ENCODE measurements around the gene RTL5.

RTL5 gene

DNA sequence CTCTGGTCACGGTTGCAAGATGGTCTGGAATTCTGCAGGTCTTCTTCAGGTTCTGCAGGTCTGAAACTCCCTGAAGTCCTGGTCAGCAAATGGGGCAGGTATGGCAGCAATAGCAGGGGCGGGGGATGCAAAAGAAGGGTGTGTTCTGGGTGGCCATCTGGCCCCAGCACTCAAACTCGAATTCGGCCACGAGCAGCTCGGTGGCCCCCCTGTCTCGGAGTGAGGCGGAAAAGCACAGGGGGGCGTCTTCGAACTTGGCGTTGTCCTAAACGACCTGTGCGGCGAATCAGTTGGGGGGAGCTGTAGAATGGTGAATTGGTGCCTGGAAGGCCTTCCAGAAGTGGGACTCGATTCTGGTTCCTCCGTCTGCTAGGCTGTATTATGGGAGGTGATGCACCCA is 2.1 kb downstream of the RTL5 start:
- no peak for DNase-seq

- DNase-seq: no peak
Measured at GRCh38 chrX:72128881-72129280, 2.8 kb downstream of the RTL5 start.

GRCh38 chrX:72128183-72128834 is 3.4 kb downstream of the RTL5 start:
- DNase-seq: no peak

DNA sequence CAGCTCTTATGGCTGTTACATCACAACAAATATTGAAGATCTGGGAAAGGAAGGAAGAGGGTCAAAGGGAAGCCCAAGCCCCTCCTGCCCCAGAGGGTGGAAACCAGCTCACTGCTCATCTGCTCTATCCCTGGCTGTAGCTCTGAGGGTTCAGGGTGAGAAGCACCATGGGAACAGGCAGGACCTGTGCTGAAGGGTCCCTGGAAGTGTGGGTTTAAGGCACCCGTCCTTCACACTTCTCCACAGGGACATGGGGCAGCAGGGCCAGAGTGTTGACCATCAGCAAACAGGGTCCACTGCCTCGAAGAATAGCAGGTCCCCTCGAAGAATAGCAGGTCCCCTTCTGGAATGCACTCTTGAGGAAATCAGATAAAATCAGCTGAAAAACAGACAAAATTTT is 4.4 kb downstream of the RTL5 start:
- DNase-seq: no peak

GRCh38 chrX:72126539-72127140 is 5.1 kb downstream of the RTL5 start:
- peak; percentile 81 for DNase-seq

- DNase-seq: no peak
Measured at GRCh38 chrX:72126048-72126415, 5.7 kb downstream of the RTL5 start.

- no peak for DNase-seq
Measured at GRCh38 chrX:72125331-72126047, 6.2 kb downstream of the RTL5 start.

GRCh38 chrX:72124540-72125201 is 7.0 kb downstream of the RTL5 start:
- no peak for DNase-seq

GRCh38 chrX:72123471-72124185 is 8.1 kb downstream of the RTL5 start:
- DNase-seq: peak; percentile 14

GRCh38 chrX:72122621-72123337 is 8.9 kb downstream of the RTL5 start:
- no peak for DNase-seq

DNA sequence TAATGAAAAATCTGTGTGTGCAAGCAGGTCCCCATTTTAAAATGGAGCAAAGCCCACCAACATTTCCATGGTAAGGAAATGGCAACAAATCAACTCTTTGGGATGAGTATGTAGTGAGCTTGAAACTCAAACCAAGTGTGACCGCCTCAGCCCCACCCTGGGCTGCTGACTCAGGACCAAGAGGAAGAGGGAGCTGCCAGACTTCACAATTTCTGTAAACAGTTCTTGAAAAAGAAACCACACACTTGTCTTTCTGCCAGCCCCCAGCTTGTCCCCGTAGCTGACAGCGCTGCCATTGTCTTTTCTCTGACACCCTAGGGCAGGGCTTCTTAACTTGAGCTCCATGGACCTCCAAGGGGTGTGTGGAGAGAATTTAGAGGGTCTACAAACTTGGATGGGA is 10.3 kb downstream of the RTL5 start:
- no peak for DNase-seq

GRCh38 chrX:72120837-72121236 is 10.9 kb downstream of the RTL5 start:
- DNase-seq: no peak

GRCh38 chrX:72117636-72118210 is 14.0 kb downstream of the RTL5 start:
- no peak for DNase-seq

- DNase-seq: no peak
Measured at GRCh38 chrX:72115380-72115779, 16.3 kb downstream of the RTL5 start.

DNA sequence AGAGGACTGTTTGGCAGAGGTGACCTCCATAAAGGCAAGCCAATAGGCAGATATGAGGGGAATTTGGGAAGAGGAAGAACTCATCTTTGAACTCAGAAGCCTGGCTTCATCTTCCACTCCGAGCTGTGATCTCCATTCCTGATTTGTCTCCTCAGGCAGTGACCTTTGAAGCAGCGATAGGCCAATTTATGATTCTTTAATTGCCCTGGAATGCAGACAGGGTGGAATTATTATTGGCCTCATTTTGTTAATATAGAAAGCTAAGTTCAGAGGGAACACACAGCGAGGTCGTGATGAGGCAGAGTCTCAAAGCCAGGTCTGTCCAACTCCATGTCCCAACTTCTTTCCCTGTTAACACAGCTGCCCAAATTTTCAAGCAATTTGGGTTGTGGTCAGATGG is 16.9 kb downstream of the RTL5 start:
- no peak for DNase-seq

GRCh38 chrX:72114306-72114705 is 17.4 kb downstream of the RTL5 start:
- DNase-seq: no peak

GRCh38 chrX:72113461-72113860 is 18.3 kb downstream of the RTL5 start:
- DNase-seq: no peak

GRCh38 chrX:72110876-72111708 is 20.6 kb downstream of the RTL5 start:
- DNase-seq: no peak

DNA sequence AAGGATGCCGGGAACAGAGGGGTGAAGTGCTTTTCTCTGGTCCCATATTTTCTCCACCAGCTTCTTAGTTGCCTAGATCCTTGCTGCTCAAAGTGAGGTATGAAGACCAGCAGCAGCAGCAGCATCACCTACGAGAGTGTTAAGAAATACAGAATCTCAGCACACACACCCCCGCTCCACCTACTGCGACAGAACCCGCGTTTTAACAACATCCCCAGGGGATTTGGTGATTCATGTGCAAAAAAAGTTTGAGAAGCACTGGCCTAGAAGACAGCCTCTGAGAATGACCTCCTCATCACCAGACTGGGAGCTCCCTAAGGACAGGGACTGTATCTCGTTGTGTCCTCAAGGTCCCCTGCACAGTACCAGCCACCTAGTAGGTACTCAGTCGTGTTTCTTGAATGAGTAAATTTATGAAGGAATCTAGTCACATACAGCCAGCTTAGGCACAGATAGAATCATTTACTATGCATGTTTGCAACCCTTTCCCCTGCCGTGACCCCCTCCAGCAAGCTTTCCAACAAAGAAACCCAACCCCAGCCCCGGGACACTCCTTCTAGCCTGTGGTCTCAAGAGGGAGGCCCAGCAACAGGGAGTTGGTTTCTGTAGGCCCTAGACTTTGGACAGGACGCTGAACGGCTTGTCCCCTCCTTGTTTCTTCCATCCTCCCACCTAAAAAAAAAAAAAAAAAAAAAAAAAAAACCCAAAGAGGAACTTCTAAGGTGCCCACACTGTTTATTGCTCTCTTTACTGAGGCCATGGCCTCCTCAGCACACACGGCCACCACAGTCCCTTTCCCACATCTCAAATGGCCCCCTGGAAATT is 21.5 kb downstream of the RTL5 start:
- DNase-seq: no peak

GRCh38 chrX:72108666-72109065 is 23.0 kb downstream of the RTL5 start:
- DNase-seq: no peak

All from midbrain (tissue), 1 donor.